Lower leg skin (tissue), 4 donors: Measurements from ENCODE around the gene USP49. TPM values are rescaled to one million over a fixed set of nuclear protein-coding genes. Genes with fewer than 3 reads are reported as not detected.
"Not testable (repeated sequence)": the region's sequence is repeated elsewhere in the genome, so short reads cannot be mapped to it uniquely, and the experiment has no call there.

Experiments
- DNase-seq, 2 donors: peaks; one replicate each; pipeline ENCODE4 v3.0.0-alpha.2; 2019; ENCODE audit warnings: low spot score in 2 of 2
- H3K4me3 ChIP-seq: fragments of 200-600 bp; sonication (generic); 2 replicates; pipeline ENCODE4 v1.5.1; 2017; ENCODE audit warnings: mild to moderate bottlenecking, low read depth; ENCODE audit not compliant: poor library complexity, severe bottlenecking
- CTCF ChIP-seq, 3 donors: fragments of 450-650 bp; IDR thresholded peaks; one replicate each; pipeline ENCODE4 v1.5.1; 2016; ENCODE audit warnings: antibody characterized with exemption in 3 of 3, mild to moderate bottlenecking in 3 of 3, moderate library complexity in 2 of 3
- POLR2A ChIP-seq, 2 donors: fragments of 450-650 bp; IDR thresholded peaks; one replicate each; pipeline ENCODE4 v1.6.1; 2016 to 2017; ENCODE audit warnings: antibody characterized with exemption in 2 of 2, mild to moderate bottlenecking in 1 of 2, moderate library complexity in 1 of 2
- WGBS, 2 donors: methylation state at CpG; one replicate each; pipeline ENCODE4 v1.1.5; 2018; 5-methylcytosine and 5-hydroxymethylcytosine counted together
- intact Hi-C: fragments of 100-400 bp; cut with DNase I; formaldehyde crosslinking; loops from one replicate; pipeline ENCODE4 v1.15.0; 2023; ENCODE audit warnings: low total_unique reads
- total RNA-seq, 4 donors: library from RNA; depleted of rRNA; stranded (reverse); fragments of >200 nt; gene quantifications; one replicate each; pipeline ENCODE4 v1.1.0, GENCODE V29; 2016

USP49 gene
- total RNA-seq, 4 donors from 2014 or later = 2.3 to 7.3 (median 3.7) TPM

GRCh38 chr6:41769376-41769775 is 125.8 kb downstream of the USP49 start:
- WGBS, 2 donors = 97 to 98% methylated on average over 8 of the region's 8 CpGs
- H3K4me3 ChIP-seq = no peak overlapping the region
- DNase-seq = no peak
- intact Hi-C loops = no loop called here
- no peak for TF ChIP-seq CTCF (IDR thresholded peaks at IDR 0.05)
- TF ChIP-seq POLR2A (IDR thresholded peaks at IDR 0.05) = no peak

GRCh38 chr6:41768545-41769308 is 126.4 kb downstream of the USP49 start:
- no peak overlapping the region for H3K4me3 ChIP-seq
- TF ChIP-seq CTCF (IDR thresholded peaks at IDR 0.05) = no peak
- TF ChIP-seq POLR2A (IDR thresholded peaks at IDR 0.05) = no peak
- intact Hi-C loops = no loop called here
- no peak for DNase-seq
- 76 to 83% methylated on average over 10 of the region's 10 CpGs for WGBS, 2 donors

GRCh38 chr6:41767112-41767833 is 127.9 kb downstream of the USP49 start:
- no peak overlapping the region for H3K4me3 ChIP-seq
- peak; percentile 63 to 91 for DNase-seq
- TF ChIP-seq POLR2A (IDR thresholded peaks at IDR 0.05) = no peak
- TF ChIP-seq CTCF (IDR thresholded peaks at IDR 0.05) = no peak
- WGBS, 2 donors = 46 to 50% methylated on average over 12 of the region's 12 CpGs
- intact Hi-C loops = no loop called here

- intact Hi-C loops, DNase-seq, H3K4me3 ChIP-seq: not testable (repeated sequence)
- 93 to 95% methylated on average over 4 of the region's 4 CpGs for WGBS, 2 donors
These were observed 129.0 kb downstream of the USP49 start for GRCh38 chr6:41766043-41766664.

- no peak overlapping the region for H3K4me3 ChIP-seq
- no peak for DNase-seq
- WGBS, 2 donors = 40 to 48% methylated on average over 2 of the region's 2 CpGs
- intact Hi-C loops = no loop called here
- TF ChIP-seq POLR2A (IDR thresholded peaks at IDR 0.05) = no peak
- TF ChIP-seq CTCF (IDR thresholded peaks at IDR 0.05) = no peak
These were observed 131.7 kb downstream of the USP49 start for GRCh38 chr6:41763470-41763869.

GRCh38 chr6:41759905-41760579 is 135.1 kb downstream of the USP49 start:
- 82 to 100% methylated on average over 2 of the region's 2 CpGs for WGBS, 2 donors
- no peak overlapping the region for H3K4me3 ChIP-seq
- intact Hi-C loops = no loop called here

More at GRCh38 chr6:41759905-41760579, 135.1 kb downstream of the USP49 start:
- TF ChIP-seq POLR2A (IDR thresholded peaks at IDR 0.05) = no peak
- no peak for TF ChIP-seq CTCF (IDR thresholded peaks at IDR 0.05)
- DNase-seq = no peak
